ENCODE data around the gene CELF4.

DNA sequence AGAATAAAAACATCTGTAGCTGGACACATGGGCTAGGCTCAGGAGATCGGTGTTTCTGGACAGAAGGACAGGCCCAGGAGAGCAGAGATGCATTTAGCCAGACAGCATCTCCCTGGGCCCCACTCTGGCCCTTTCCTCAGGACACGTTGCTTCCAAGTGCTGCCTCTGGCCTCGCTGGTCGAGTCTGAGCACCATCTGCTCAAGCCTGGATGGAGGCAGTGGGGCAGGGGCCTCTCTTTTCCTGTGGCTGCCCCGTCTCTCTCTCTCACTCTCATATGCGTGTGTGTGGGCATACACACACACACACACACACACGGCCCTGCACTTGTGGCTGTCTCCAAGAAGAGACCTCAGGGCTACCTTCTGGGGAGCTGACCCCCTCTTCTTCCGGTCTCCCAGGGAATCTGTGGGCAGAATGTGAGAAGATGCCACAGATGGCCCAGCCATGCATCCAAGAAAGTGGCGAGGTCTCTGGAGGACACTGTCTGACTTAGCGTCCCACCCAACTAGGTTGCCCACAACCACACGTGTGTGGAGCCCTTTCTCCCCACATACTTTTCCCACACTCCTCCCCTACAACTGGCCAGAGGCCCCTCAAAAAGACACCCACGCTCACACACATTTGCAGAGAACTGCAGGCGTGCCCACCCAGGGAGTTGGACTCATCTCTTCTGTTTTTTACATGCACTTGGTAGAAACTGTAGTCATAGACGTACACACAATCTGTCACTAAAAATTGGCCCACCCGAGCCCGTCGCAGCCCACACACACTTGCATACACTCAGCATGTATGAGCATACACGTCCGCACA lies 19.9 kb downstream of the CELF4 start:
- TF ChIP-seq POLR2A (IDR thresholded peaks at IDR 0.05; ENCODE audit: low read depth, low read length): no peak
- TF ChIP-seq SPI1 (IDR thresholded peaks at IDR 0.05; ENCODE audit: low read depth, low read length): no peak
- no peak for TF ChIP-seq POLR2AphosphoS5 (IDR thresholded peaks at IDR 0.05; ENCODE audit: low read depth, low read length)

Measured in GM12891 (cell line).